ENCODE measurements around the gene REPIN1.

Gene REPIN1

GRCh38 chr7:150368096-150368883, at the start of gene REPIN1:
REPIN1 (plus strand) TSS chr7:150368822; CDS start chr7:150369712, 890 bp downstream.
- peak; percentile 66 for DNase-seq

GRCh38 chr7:150321788-150322113, 46.9 kb upstream of the REPIN1 start:
- DNase-seq, result no peak

- no peak for DNase-seq
Measured at GRCh38 chr7:150322114-150322832, 46.3 kb upstream of the REPIN1 start.

- DNase-seq, result no peak
Measured at GRCh38 chr7:150322833-150323681, 45.6 kb upstream of the REPIN1 start, which contains the start of the genes ACTR3C and LRRC61. ACTR3C (minus strand) TSS chr7:150323545; CDS start chr7:150295296, 28,249 bp downstream. LRRC61 (plus strand) TSS chr7:150323355; CDS start chr7:150336862, 13,507 bp downstream.

GRCh38 chr7:150323682-150324372, 44.8 kb upstream of the REPIN1 start:
- DNase-seq, result no peak

- no peak for DNase-seq
Measured at GRCh38 chr7:150324373-150324961, 44.2 kb upstream of the REPIN1 start.

- DNase-seq, result no peak
Measured at GRCh38 chr7:150325110-150325611, 43.5 kb upstream of the REPIN1 start.

GRCh38 chr7:150325901-150326300, 42.7 kb upstream of the REPIN1 start:
- DNase-seq, result no peak

- no peak for DNase-seq
Measured at GRCh38 chr7:150326657-150327268, 41.9 kb upstream of the REPIN1 start.

GRCh38 chr7:150327308-150327707, 41.3 kb upstream of the REPIN1 start:
- DNase-seq, result no peak

GRCh38 chr7:150329331-150330120, 39.1 kb upstream of the REPIN1 start:
- no peak for DNase-seq

- DNase-seq, result no peak
Measured at GRCh38 chr7:150330211-150330885, 38.3 kb upstream of the REPIN1 start.

GRCh38 chr7:150332852-150333635, 35.6 kb upstream of the REPIN1 start:
- DNase-seq, result no peak

GRCh38 chr7:150333659-150334058, 35.0 kb upstream of the REPIN1 start:
- DNase-seq, result no peak

- DNase-seq, result no peak
Measured at GRCh38 chr7:150334108-150334507, 34.5 kb upstream of the REPIN1 start.

GRCh38 chr7:150335108-150335773, 33.4 kb upstream of the REPIN1 start:
- no peak for DNase-seq

- DNase-seq, result no peak
Measured at GRCh38 chr7:150335774-150336112, 32.9 kb upstream of the REPIN1 start.

GRCh38 chr7:150336746-150337145, 31.9 kb upstream of the REPIN1 start:
- DNase-seq, result no peak

- no peak for DNase-seq
Measured at GRCh38 chr7:150337179-150337578, 31.4 kb upstream of the REPIN1 start.

Measured in NCI-H1048 (cell line).